ENCODE data around the gene HSD17B1. TPM values are rescaled to one million over a fixed set of nuclear protein-coding genes. Genes with fewer than 3 reads are reported as not detected.

The HSD17B1 gene
- total RNA-seq, 1 donor from 2014 or later, result 1.4 TPM

DNA sequence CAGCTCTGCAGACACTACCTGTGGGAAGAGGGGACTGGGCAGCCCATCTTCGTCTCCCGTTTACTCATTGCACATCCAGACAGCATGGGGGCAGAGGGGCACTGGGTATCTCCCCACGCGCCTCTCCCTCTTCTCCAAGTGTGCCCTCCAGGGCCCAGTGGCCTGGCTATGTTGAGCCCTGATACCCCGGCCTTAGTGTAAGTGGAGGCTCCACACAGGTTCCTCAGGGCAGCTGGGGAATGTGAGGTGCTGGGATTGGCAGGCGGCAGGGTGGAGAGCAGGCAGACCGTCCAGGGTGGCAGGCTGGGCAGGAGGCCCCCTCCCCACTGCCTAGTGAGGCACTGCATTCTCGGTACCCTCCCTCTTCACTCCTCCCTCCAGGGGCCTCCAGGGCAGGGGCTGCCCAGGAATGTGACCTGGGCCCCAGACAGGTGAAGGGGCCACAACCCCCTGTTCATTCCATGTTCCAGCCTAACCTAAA lies 29.9 kb upstream of the HSD17B1 start:
- peak overlapping the region; percentile 99 for H3K27ac Mint-ChIP-seq (ENCODE audit: unreplicated experiment)

DNA sequence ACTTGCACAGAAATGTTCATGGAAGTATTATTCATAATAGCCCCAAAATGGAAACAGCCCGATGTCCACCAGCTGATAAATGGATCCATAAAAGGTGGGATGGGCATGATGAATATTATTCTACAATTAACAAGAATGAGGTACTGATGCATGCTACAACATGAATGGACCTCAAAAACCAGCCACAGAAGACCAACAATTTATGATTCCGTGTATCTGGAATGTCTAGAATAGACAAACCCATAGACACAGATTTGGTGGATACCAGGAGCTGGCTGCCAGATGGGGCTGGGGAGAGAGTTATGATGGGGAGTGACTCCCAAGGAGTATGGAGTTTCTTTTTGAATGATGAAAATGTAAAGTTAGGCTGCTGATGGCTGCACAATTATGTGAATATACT lies 27.5 kb upstream of the HSD17B1 start:
- Mint-ChIP-seq H3K4me3 (ENCODE audit: unreplicated experiment) (no peak overlapping the region), H3K27ac (ENCODE audit: unreplicated experiment) (peak overlapping the region; percentile 50), H3K4me1 (ENCODE audit: unreplicated experiment) (peaks cover 56% of the 10 kb centered on the region), H3K36me3 (ENCODE audit: unreplicated experiment) (no peaks in the 10 kb centered on the region), H3K27me3 (ENCODE audit: unreplicated experiment) (no peaks in the 10 kb centered on the region), H3K9me3 (ENCODE audit: unreplicated experiment) (no peaks in the 10 kb centered on the region)
- DNase-seq (ENCODE audit: extremely low spot score, unreplicated experiment), result no peak
- TF ChIP-seq, protein P1, sequence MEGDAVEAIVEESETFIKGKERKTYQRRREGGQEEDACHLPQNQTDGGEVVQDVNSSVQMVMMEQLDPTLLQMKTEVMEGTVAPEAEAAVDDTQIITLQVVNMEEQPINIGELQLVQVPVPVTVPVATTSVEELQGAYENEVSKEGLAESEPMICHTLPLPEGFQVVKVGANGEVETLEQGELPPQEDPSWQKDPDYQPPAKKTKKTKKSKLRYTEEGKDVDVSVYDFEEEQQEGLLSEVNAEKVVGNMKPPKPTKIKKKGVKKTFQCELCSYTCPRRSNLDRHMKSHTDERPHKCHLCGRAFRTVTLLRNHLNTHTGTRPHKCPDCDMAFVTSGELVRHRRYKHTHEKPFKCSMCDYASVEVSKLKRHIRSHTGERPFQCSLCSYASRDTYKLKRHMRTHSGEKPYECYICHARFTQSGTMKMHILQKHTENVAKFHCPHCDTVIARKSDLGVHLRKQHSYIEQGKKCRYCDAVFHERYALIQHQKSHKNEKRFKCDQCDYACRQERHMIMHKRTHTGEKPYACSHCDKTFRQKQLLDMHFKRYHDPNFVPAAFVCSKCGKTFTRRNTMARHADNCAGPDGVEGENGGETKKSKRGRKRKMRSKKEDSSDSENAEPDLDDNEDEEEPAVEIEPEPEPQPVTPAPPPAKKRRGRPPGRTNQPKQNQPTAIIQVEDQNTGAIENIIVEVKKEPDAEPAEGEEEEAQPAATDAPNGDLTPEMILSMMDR (IDR thresholded peaks at IDR 0.05), result no peak

More for the DNA sequence above, 29.9 kb upstream of the HSD17B1 start:
- H3K4me1 Mint-ChIP-seq (ENCODE audit: unreplicated experiment), result peaks cover 75% of the 10 kb centered on the region
- TF ChIP-seq, protein P1 (IDR thresholded peaks at IDR 0.05), result no peak
- no peaks in the 10 kb centered on the region for H3K9me3 Mint-ChIP-seq (ENCODE audit: unreplicated experiment)
- no peaks in the 10 kb centered on the region for H3K36me3 Mint-ChIP-seq (ENCODE audit: unreplicated experiment)
- H3K4me3 Mint-ChIP-seq (ENCODE audit: unreplicated experiment), result peak overlapping the region; percentile 26
- no peaks in the 10 kb centered on the region for H3K27me3 Mint-ChIP-seq (ENCODE audit: unreplicated experiment)
- no peak for DNase-seq (ENCODE audit: extremely low spot score, unreplicated experiment)

DNA sequence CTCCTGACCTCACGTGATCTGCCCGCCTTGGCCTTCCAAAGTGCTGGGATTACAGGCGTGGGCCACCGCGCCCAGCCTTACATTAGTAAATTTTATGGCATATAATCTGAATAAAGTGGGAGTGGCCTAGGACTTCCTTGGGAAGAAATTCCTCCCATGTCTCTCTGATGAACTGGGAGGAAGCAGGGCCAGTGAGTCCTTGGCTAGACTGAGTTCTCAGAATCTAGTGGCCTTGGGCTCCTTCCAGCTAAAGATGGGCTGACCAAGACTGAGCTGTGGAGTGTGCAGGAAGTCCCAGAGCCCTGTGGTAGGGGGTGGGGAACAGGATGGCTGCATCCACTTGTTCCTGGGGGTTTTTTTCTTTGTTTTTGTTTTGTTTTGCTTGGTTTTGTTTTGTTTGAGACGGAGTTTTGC lies 26.7 kb upstream of the HSD17B1 start:
- H3K27ac Mint-ChIP-seq (ENCODE audit: unreplicated experiment), result peak overlapping the region; percentile 75
- TF ChIP-seq, protein P1 (IDR thresholded peaks at IDR 0.05), result no peak
- H3K36me3 Mint-ChIP-seq (ENCODE audit: unreplicated experiment), result no peaks in the 10 kb centered on the region
- no peaks in the 10 kb centered on the region for H3K9me3 Mint-ChIP-seq (ENCODE audit: unreplicated experiment)
- H3K27me3 Mint-ChIP-seq (ENCODE audit: unreplicated experiment), result no peaks in the 10 kb centered on the region
- H3K4me3 Mint-ChIP-seq (ENCODE audit: unreplicated experiment), result no peak overlapping the region
- H3K4me1 Mint-ChIP-seq (ENCODE audit: unreplicated experiment), result peaks cover 54% of the 10 kb centered on the region
- DNase-seq (ENCODE audit: extremely low spot score, unreplicated experiment), result no peak

DNA sequence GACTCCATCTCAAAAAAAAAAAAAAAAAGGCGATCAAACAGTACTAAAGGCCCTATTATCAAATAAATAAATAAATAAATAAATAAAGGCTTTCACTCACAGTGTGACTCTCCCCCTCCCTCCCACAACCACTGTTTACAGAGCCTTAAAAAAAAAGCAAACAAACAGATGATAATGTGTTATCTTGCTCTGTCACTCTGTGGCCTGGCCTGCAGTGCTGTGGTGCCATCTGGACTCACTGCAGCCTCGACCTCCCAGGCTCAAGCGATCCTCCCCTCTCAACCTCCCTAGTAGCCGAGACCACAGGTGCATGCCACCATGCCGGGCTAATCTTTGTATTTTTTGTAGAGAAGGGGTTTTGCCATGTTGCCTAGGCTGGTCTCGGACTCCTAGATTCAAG lies 24.8 kb upstream of the HSD17B1 start:
- TF ChIP-seq, protein P1 (IDR thresholded peaks at IDR 0.05), result no peak
- no peaks in the 10 kb centered on the region for H3K27me3 Mint-ChIP-seq (ENCODE audit: unreplicated experiment)
- peaks cover 44% of the 10 kb centered on the region for H3K4me1 Mint-ChIP-seq (ENCODE audit: unreplicated experiment)
- no peaks in the 10 kb centered on the region for H3K9me3 Mint-ChIP-seq (ENCODE audit: unreplicated experiment)
- H3K27ac Mint-ChIP-seq (ENCODE audit: unreplicated experiment), result no peak overlapping the region
- H3K36me3 Mint-ChIP-seq (ENCODE audit: unreplicated experiment), result no peaks in the 10 kb centered on the region
- H3K4me3 Mint-ChIP-seq (ENCODE audit: unreplicated experiment), result no peak overlapping the region
- DNase-seq (ENCODE audit: extremely low spot score, unreplicated experiment), result no peak

DNA sequence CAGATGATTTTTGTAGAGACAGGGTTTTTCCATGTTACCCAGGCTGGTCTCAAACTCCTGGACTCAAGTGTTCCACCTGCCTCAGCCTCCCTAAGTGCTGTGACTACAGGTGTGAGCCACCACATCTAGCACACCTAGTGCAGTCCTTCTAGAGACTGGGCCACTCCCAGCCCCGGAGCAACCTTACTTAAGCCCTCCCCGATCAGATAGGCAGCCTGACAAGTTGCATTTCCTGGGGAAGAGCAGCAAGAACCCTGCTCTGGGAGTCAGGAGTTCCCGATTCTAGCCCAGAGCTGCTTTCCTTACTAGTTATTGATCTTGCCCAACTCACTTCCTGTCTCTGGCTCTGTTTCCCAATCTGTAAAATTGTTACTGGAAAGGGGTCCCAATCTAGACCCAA lies 23.7 kb upstream of the HSD17B1 start:
- no peaks in the 10 kb centered on the region for H3K9me3 Mint-ChIP-seq (ENCODE audit: unreplicated experiment)
- DNase-seq (ENCODE audit: extremely low spot score, unreplicated experiment), result no peak
- peaks cover 43% of the 10 kb centered on the region for H3K4me1 Mint-ChIP-seq (ENCODE audit: unreplicated experiment)
- H3K36me3 Mint-ChIP-seq (ENCODE audit: unreplicated experiment), result no peaks in the 10 kb centered on the region
- H3K27me3 Mint-ChIP-seq (ENCODE audit: unreplicated experiment), result no peaks in the 10 kb centered on the region
- H3K27ac Mint-ChIP-seq (ENCODE audit: unreplicated experiment), result no peak overlapping the region
- TF ChIP-seq, protein P1 (IDR thresholded peaks at IDR 0.05), result no peak
- no peak overlapping the region for H3K4me3 Mint-ChIP-seq (ENCODE audit: unreplicated experiment)
